Bone marrow (tissue), 2 donors: Measurements from ENCODE around the gene PNPLA2.

Experiments used
- DNase-seq, 2 donors: peaks; one replicate each; lab custom pipeline; 2025; lab: John Stamatoyannopoulos, UW

The PNPLA2 gene

DNA sequence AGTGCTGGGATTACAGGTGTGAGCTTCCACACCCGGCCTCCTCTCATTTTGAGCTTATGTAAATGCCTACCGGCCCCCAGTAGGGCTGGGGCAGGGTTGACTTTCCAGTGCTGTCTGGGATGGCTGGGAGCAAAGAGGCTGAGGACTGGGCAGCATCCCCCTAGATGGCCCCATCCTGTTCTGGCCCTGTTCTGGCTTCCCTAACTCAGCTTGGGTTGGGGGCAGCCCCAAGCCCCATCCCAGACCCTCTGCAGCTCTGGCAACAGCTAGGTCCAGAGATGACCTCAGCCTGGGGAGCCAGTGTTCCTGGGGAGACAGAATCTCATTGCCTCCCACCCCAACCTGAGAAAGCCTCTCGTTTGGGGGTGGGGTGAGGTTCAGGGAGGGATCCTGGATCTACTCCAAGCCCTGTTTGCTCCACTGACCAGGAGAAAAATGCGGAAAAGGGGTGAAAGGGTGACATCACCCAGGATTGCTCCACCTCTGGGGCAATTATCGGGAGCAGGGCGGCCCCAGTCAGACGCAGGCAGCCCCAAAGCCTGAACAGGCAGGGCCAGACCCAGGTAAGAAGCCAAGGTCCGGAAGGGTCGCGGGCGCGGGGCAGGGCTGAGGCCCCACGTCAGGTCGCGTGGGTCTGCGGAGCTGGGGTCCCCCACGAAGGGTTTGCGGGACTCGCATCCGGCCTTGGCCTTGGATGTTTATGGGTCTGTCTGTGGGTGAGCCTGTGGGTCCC, at the start of gene PNPLA2:
TSS of gene PNPLA2 (plus strand) at position 519 of the 733 bp plus-strand sequence. CDS start 805 bp downstream, outside the sequence.
- DNase-seq = no peak

GRCh38 chr11:769887-770641, 48.6 kb upstream of the PNPLA2 start:
- DNase-seq = no peak

- no peak for DNase-seq
Measured at GRCh38 chr11:770642-771616, 47.8 kb upstream of the PNPLA2 start.

- DNase-seq = no peak
Measured at GRCh38 chr11:771617-772204, 47.0 kb upstream of the PNPLA2 start.

- no peak for DNase-seq
Measured at GRCh38 chr11:772429-773390, 46.0 kb upstream of the PNPLA2 start.

DNA sequence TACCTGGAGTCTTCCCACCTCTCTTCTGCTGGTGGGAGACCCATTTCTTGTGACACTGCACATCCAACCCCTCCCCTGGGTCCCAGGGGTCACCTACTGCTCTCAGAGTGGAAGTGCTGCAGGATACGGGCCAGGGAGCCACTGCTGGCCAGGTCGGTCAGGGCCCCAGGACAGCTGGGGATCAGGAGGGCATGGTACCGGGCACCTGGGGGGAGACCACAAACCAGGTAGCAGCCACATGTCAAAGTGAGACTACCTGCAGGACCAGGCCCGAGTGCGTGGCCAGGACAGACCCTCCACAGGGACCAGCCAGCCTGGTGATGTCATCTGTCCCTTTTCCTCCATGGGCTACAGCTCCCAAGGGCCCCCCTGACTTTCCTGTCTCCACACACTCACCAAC, 45.3 kb upstream of the PNPLA2 start:
- no peak for DNase-seq

DNA sequence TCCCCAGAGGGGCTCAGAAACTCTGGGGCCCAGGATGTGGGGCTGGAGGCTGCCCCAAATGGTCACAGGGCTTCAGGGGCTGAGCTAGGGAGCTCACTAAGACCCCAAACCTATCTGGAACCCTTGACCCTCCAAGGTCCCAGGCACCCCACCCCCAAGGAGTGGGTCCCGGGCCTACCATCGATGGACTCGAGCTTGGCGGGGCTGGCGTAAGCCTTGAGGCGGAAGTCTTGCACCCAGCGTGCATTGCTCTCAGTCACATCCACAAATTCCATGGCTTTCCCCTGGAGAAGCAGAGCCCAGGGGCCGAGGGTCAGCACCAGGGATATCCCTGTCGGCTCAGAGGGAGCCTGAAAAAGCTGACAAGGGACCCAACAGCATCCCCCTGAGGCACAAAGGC, 44.9 kb upstream of the PNPLA2 start:
- DNase-seq = no peak

DNA sequence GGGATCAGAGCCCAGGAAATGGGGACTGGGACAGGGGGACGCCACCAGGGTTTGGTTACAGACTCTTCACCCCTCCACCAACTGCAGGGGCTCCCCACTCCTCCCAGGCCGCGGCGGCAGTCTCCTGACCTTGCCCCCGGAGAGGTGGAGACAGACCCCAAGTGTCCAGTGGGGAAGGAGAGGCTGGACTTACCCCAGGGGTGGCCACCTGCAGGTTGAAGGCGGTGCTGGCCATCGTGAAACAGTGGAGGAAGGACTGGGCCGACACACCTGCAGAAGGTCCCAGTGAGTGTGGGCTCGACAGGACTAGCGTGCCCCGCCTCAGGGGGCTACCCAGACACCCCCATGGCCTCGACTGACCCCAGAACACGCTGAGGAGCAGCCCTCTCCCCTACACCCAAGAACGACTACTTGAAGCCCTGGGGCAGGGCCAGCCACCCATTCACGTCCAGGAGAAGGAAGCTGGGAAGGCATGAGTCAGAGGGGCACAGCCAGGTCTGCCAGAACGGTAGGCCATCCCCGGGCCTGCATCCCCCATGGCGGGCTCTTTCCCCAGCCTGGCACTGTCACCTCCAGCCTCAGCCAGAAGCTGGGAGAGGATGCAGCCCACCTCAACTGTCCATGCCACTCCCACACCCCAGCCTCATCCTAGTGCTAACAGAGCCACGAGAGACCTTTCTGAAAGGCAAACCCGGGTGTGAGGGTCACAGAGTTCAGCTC, 43.7 kb upstream of the PNPLA2 start:
- no peak for DNase-seq

DNA sequence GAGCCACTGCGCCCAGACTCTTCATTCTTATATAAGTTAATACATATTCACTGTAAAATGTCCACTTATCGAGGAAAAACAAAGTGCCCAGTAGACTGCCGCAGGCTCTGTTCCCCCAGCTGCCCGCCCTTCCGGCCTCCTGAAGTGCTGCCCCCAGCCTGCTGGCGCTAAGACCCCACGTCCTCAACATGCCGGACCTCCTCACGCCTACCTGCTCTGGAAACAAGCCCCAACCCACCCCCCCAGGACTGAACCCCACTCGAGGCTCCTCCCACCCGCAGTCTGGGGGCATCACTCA, 42.5 kb upstream of the PNPLA2 start:
- DNase-seq = no peak

- DNase-seq = no peak
Measured at GRCh38 chr11:776561-777287, 42.0 kb upstream of the PNPLA2 start.

GRCh38 chr11:777288-778255, 41.1 kb upstream of the PNPLA2 start, which contains the start of gene GATD1:
Gene GATD1, minus strand, starts transcription at chr11:777487. Its CDS starts 25 bp downstream, at chr11:777462.
- peak; percentile 74 to 86 for DNase-seq

DNA sequence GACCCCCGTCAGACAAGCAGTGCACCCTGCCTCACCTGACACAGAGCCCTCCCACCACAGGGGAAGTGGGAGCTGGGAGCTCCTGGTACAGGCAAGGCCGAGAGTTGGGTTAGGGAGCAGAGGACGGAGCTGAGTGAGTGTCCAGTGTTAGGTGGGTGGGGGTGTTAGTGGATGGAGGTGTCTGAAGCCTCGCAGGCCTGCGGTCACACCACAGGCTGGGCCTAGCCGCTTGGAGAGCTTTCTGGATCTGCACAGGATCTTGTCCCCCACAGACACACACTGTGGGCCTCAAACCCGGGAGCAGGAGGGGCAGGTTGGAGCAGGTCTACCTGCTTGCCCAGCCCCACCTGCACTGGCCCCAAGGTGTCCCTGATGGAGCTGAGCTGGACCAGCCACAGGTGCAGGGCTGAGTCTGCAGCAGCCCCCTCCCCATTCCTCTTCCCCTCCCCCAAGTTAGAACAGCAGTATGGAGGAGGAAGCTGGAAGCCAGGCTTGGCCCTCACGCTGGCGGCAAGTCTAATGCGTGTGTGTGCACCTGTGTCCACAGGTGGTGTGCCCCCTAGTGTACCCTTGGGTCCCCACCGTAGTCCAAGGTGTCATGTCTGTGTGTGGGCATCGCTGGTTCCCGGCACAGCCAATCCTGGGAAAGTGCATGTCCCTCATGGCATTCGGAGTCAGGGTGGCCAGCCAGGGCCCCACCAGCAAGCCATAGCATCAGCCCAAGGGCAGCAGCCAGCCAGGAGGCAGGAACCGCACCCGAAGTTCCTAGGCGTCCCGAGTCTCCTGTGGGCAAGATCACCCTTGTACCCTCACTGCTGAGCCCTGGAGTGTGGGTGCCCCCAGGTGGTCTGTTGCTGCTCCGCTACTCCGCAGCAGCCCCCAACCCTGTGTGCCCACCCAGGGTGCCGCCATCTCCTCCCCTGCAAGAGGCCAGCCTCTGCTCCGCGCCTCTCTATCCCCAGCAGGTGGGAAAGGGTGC, 39.4 kb upstream of the PNPLA2 start:
- DNase-seq = no peak

- no peak for DNase-seq
Measured at GRCh38 chr11:779955-780532, 38.7 kb upstream of the PNPLA2 start.

DNA sequence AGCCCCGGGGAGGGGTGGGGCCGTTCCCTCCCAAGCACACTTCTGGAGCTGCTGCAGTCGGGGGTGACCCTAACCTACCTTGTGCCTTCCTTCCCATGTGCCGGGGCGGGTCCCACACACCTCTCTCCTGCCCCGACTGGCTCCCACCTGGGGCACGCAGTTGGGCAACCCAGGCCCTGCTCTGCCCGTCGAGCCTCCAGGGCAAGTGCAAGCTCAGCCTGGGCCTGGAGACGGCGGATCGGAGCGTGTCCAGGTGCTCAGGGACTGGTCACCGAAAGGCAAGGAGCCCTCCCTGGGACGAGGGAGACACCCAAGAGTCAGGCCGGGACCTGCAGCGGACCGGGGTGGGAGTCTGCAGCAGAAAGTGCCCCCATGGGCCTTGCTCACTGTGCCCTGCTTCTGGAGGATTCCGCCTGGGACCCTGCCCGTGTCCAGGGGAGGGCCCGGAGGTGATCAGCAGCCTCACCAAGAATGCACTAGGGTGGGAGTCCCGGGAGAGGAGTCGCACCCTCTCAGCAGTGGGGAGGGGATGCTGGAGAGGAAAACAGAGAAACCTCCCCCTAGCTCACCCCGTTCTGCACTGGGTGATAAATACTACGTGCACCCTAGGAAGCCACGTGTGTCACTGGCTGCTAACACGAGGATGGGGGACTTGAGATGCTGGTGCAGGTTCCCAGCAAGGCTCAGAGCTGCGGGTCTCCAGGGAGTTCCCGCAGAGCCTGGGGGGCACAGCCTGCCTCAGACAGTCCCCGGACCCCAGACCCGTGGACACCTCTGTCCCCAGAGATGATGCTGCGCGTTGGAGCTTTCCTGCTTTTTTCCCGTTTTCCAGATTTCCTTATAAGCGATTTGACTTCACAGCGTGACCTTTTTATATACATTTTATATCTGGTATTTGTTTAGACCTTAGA, 36.2 kb upstream of the PNPLA2 start:
- DNase-seq = no peak

DNA sequence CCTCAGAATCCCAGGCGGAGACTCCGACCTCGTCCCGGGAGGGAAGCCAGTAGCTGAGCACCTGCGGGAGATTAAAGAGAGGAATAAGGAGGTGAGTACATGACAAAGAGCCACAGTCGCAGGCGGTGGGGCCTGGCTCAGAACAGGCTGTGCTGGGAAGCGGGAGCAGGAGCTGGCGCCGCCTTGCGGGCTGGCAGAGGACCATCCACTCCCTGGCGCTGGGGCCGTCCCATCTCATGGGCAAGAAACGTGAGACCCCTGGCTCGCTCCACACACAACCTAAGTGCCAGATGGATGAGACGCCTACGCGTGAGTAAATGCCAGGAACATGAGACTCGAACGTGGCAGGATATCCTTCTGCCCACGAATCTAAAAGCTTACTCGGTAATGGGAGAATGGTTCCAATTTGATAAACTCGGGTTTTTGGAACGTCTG, 35.1 kb upstream of the PNPLA2 start:
- peak; percentile 5 to 13 for DNase-seq
